ENCODE data around the gene PATL1. TPM values are rescaled to one million over a fixed set of nuclear protein-coding genes. Genes with fewer than 3 reads are reported as not detected.

Gene PATL1
- total and polyA plus RNA-seq, 2 of the 4 experiments (the other 2 are of a cell fraction), result 3.9 to 29.7 TPM

- Histone ChIP-seq H4K8ac (ENCODE audit: low read depth in 2 of 2, low read length in 2 of 2) (peak overlapping the region in 1 of 2 experiments; percentile 22; a peak in 2 of 4 replicates), H3K27ac (ENCODE audit: insufficient read depth, low read length) (no peak overlapping the region), H2BK15ac (ENCODE audit: low read depth, low read length) (peak overlapping the region; percentile 26; the same call in 2 of the 3 replicates), H3K56ac (ENCODE audit: extremely low read depth, insufficient read depth, low read length) (no peak overlapping the region), H3K18ac (ENCODE audit: low read depth, low read length) (peak overlapping the region; percentile 89; the same call in 1 of the 2 replicates), H2BK20ac (ENCODE audit: low read depth, low read length) (peak overlapping the region; percentile 90; the same call in 1 of the 2 replicates), H3K23ac (ENCODE audit: low read depth, low read length) (no peak overlapping the region; the same call in 1 of the 2 replicates), H3K4me1 (ENCODE audit: control insufficient read depth, insufficient read depth, low read length) (peaks cover 9% of the 10 kb centered on the region; the same call in 1 of the 2 replicates), H3K4ac (ENCODE audit: low read depth, low read length) (peak overlapping the region; percentile 40; the same call in 1 of the 2 replicates), H2AFZ (replicated peaks; ENCODE audit: low read length, poor library complexity) (no peak overlapping the region), H4K91ac (ENCODE audit: insufficient read depth, low read depth, low read length) (no peak overlapping the region), H3K9ac (ENCODE audit: low read depth, low read length) (no peak overlapping the region), H4K5ac (ENCODE audit: low read depth, low read length) (peak overlapping the region; percentile 59; the same call in 1 of the 2 replicates), H3K4me3 (ENCODE audit: insufficient read depth, low read depth, low read length) (no peak overlapping the region), H2AK9ac (replicated peaks; ENCODE audit: low read depth, low read length, poor library complexity) (peak overlapping the region; percentile 56), H2BK5ac (ENCODE audit: low read depth, low read length, poor library complexity, severe bottlenecking) (peak overlapping the region; percentile 87), H3K9me3 (ENCODE audit: control insufficient read depth, insufficient read depth, low read length) (no peaks in the 10 kb centered on the region; the same call in 1 of the 2 replicates), H3K14ac (replicated peaks; ENCODE audit: low read depth, low read length) (peak overlapping the region; percentile 58; the same call in 1 of the 2 replicates), H2AK5ac (ENCODE audit: low read depth, low read length) (0 out of 2 replicates have a peak overlapping the region, but pooled peaks have one; percentile 52), H3K36me3 (ENCODE audit: control insufficient read depth, insufficient read depth, low read length) (no peaks in the 10 kb centered on the region), H3K9me1 (ENCODE audit: insufficient read depth, low read length) (0 out of 2 replicates have a peak, but pooled peaks cover 3% of the 10 kb centered on the region), H2BK120ac (ENCODE audit: low read depth, low read length) (peak overlapping the region; percentile 39; the same call in 1 of the 2 replicates), H3K27me3 (ENCODE audit: control insufficient read depth, insufficient read depth, low read length) (no peaks in the 10 kb centered on the region), H3K4me2 (ENCODE audit: low read depth, low read length) (no peak overlapping the region), H4K20me1 (ENCODE audit: insufficient read depth, low read length) (no peaks in the 10 kb centered on the region), H3K79me1 (ENCODE audit: low read depth in 1 of 2, low read length in 2 of 2) (no peaks in the 10 kb centered on the region)
- WGBS, 2 experiments (ENCODE audit: extremely low coverage in 2 of 2, insufficient read length in 1 of 2), result no CpG with 5 or more reads among the region's 1 CpG
- CTCF ChIA-PET, result no interaction called here
- intact Hi-C loops (cut with micrococcal nuclease), result no loop called here
- DNase-seq, result no peak
- dilution Hi-C loops (cut with HindIII; ENCODE audit: low sequenced_read_pairs, unreplicated experiment), result no loop called here
- in situ Hi-C loops (cut with MboI; ENCODE audit: low sequenced_read_pairs), result no loop called here
- BruUV-seq (replicated peaks), result no TSS peak
- no peak for ATAC-seq (ENCODE audit: low read depth)
- TF ChIP-seq MXI1 (IDR thresholded peaks at IDR 0.05; ENCODE audit: borderline replicate concordance, low read depth, low read length), result no peak
- TF ChIP-seq NFE2L2 (IDR thresholded peaks at IDR 0.05; ENCODE audit: low read depth, low read length), result no peak
- POLR2A ChIA-PET (ENCODE audit: unreplicated experiment), result no interaction called here
Observed at GRCh38 chr11:59707371-59707770, 38.5 kb upstream of the PATL1 start.
